Smooth muscle cell (in vitro differentiated cells): Measurements from ENCODE around the gene CR2. TPM values are rescaled to one million over a fixed set of nuclear protein-coding genes. Genes with fewer than 3 reads are reported as not detected.

Experiments used
- DNase-seq: peaks from one replicate; lab custom pipeline; 2025; ENCODE audit not compliant: unreplicated experiment; lab: John Stamatoyannopoulos, UW
- H2AFZ ChIP-seq: fragments of 200-600 bp; sonication (generic); 2 replicates; pipeline ENCODE4 v1.6.0; 2016; ENCODE audit warnings: antibody characterized with exemption, low read depth, mild to moderate bottlenecking
- H3F3A ChIP-seq: fragments of 200-600 bp; sonication (generic); 2 replicates; pipeline ENCODE4 v1.6.0; 2017; ENCODE audit warnings: antibody characterized with exemption, low read depth
- H3K27ac ChIP-seq: fragments of 200-600 bp; sonication (generic); 2 replicates; pipeline ENCODE4 v1.5.1; 2016; ENCODE audit warnings: low read depth, mild to moderate bottlenecking
- H3K27me3 ChIP-seq: fragments of 200-600 bp; sonication (generic); 2 replicates; pipeline ENCODE4 v1.6.1; 2016; ENCODE audit warnings: low read depth, mild to moderate bottlenecking
- H3K36me3 ChIP-seq: fragments of 200-600 bp; sonication (generic); 2 replicates; pipeline ENCODE4 v1.5.1; 2016; ENCODE audit warnings: low read depth
- H3K4me1 ChIP-seq: fragments of 200-600 bp; sonication (generic); 2 replicates; pipeline ENCODE4 v1.5.1; 2016; ENCODE audit warnings: low read depth
- H3K4me2 ChIP-seq: fragments of 200-600 bp; sonication (generic); 2 replicates; pipeline ENCODE4 v1.6.0; 2016; ENCODE audit warnings: mild to moderate bottlenecking
- H3K4me3 ChIP-seq: fragments of 200-600 bp; sonication (generic); 2 replicates; pipeline ENCODE4 v1.5.1; 2016; ENCODE audit warnings: mild to moderate bottlenecking
- H3K79me2 ChIP-seq: fragments of 200-600 bp; sonication (generic); 2 replicates; pipeline ENCODE4 v1.6.0; 2016; ENCODE audit warnings: low read depth, mild to moderate bottlenecking
- H3K9ac ChIP-seq: fragments of 200-600 bp; sonication (generic); 2 replicates; pipeline ENCODE4 v1.6.0; 2016; ENCODE audit warnings: low read depth
- H3K9me3 ChIP-seq: fragments of 200-600 bp; sonication (generic); replicated peaks from 2 replicates; pipeline ENCODE4 v1.5.1; 2016; ENCODE audit warnings: low read depth
- H4K20me1 ChIP-seq: fragments of 200-600 bp; sonication (generic); 2 replicates; pipeline ENCODE4 v1.6.0; 2016; ENCODE audit warnings: low read depth
- WGBS: methylation state at CpG from one replicate; pipeline ENCODE4 v1.1.7; 2016; ENCODE audit warnings: low lambda C conversion rate; 5-methylcytosine and 5-hydroxymethylcytosine counted together
- polyA plus RNA-seq: library from polyadenylated mRNA; unstranded; fragments of >200 nt; fragmentation: Nextera tagmentation; extraction: Ambion mirVana; gene quantifications from 2 replicates; pipeline ENCODE4 v1.2.1, GENCODE V29; 2016
- total RNA-seq: library from RNA; depleted of rRNA; stranded (reverse); fragments of >200 nt; gene quantifications from 2 replicates; pipeline ENCODE4 v1.2.3, GENCODE V29; 2014
- TF ChIP-seq, protein P1 (sequence below): fragments of 200-600 bp; sonication (generic); IDR thresholded peaks from 2 replicates; pipeline ENCODE4 v1.5.1; 2017; ENCODE audit warnings: borderline replicate concordance, mild to moderate bottlenecking, antibody characterized with exemption; ENCODE audit not compliant: insufficient read depth, poor library complexity, severe bottlenecking

CR2 gene
- total and polyA plus RNA-seq, 2 experiments from 2014 or later = not detected

DNA sequence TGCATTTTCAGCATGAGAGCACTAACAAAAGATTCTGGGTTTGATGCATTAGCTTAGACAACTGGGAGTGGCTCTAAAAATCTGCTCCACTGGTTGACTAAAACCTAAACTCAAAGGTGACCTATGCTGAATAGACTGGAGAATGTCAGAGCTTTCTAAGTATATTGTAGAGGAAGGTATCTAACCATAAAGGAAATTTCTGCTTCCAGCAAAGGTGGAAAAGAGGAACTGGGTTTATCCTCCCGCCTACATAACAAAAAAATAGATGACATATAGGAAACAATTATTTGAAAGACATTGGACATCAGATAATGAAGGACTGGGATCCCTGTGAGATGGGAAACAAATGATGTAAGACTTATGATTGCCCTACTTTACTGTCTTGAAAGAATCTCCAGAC lies 35.8 kb upstream of the CR2 start:
- no peak overlapping the region for H3K4me2 ChIP-seq
- no peak overlapping the region for H3K27ac ChIP-seq
- TF ChIP-seq, protein P1, sequence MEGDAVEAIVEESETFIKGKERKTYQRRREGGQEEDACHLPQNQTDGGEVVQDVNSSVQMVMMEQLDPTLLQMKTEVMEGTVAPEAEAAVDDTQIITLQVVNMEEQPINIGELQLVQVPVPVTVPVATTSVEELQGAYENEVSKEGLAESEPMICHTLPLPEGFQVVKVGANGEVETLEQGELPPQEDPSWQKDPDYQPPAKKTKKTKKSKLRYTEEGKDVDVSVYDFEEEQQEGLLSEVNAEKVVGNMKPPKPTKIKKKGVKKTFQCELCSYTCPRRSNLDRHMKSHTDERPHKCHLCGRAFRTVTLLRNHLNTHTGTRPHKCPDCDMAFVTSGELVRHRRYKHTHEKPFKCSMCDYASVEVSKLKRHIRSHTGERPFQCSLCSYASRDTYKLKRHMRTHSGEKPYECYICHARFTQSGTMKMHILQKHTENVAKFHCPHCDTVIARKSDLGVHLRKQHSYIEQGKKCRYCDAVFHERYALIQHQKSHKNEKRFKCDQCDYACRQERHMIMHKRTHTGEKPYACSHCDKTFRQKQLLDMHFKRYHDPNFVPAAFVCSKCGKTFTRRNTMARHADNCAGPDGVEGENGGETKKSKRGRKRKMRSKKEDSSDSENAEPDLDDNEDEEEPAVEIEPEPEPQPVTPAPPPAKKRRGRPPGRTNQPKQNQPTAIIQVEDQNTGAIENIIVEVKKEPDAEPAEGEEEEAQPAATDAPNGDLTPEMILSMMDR = no peak
- no peaks in the 10 kb centered on the region for H3F3A ChIP-seq
- no peaks in the 10 kb centered on the region for H4K20me1 ChIP-seq
- H3K4me1 ChIP-seq = no peaks in the 10 kb centered on the region
- H3K9me3 ChIP-seq = no peaks in the 10 kb centered on the region
- H3K27me3 ChIP-seq = peaks cover 19% of the 10 kb centered on the region
- no peaks in the 10 kb centered on the region for H3K36me3 ChIP-seq
- H3K79me2 ChIP-seq = no peaks in the 10 kb centered on the region
- 86% methylated on average over 1 of the region's 1 CpG for WGBS
- no peak overlapping the region for H2AFZ ChIP-seq
- no peak overlapping the region for H3K4me3 ChIP-seq
- DNase-seq = no peak
- no peak overlapping the region for H3K9ac ChIP-seq

DNA sequence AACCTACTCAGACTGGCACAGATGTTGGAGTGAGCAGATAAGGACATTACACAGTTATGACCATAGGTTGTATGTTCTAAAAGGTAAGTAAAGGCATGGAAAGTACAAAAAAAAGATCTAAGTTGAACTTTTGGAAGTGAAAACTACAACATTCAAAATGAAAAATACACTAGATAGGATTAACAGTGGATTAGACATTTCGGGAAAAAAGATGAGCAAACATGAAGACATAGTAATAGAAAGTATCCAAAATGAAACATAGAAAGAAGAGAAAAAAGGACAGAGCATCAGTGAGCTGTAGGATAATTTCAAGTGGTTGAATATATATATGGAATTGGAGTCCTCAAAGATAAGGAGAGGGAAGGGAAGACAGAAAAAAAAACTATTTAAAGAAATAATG lies 34.0 kb upstream of the CR2 start:
- no peak overlapping the region for H2AFZ ChIP-seq

GRCh38 chr1:207421078-207421477 lies 33.0 kb upstream of the CR2 start:
- H3K9ac ChIP-seq = no peak overlapping the region
- H3K79me2 ChIP-seq = no peaks in the 10 kb centered on the region
- no peak overlapping the region for H3K27ac ChIP-seq
- WGBS = 94% methylated on average over 9 of the region's 9 CpGs
- no peak overlapping the region for H3K4me2 ChIP-seq
- peaks cover 28% of the 10 kb centered on the region for H3K27me3 ChIP-seq
- no peaks in the 10 kb centered on the region for H3K36me3 ChIP-seq
- no peaks in the 10 kb centered on the region for H3F3A ChIP-seq
- no peaks in the 10 kb centered on the region for H4K20me1 ChIP-seq
- no peak overlapping the region for H3K4me3 ChIP-seq
- no peaks in the 10 kb centered on the region for H3K9me3 ChIP-seq
- H2AFZ ChIP-seq = no peak overlapping the region
- H3K4me1 ChIP-seq = no peaks in the 10 kb centered on the region
- TF ChIP-seq, protein P1 = no peak
- DNase-seq = no peak

More for the DNA sequence above, 34.0 kb upstream of the CR2 start:
- Histone ChIP-seq H3K9ac (no peak overlapping the region), H3F3A (no peaks in the 10 kb centered on the region), H3K4me1 (no peaks in the 10 kb centered on the region), H3K79me2 (no peaks in the 10 kb centered on the region), H3K27ac (no peak overlapping the region), H4K20me1 (no peaks in the 10 kb centered on the region), H3K9me3 (no peaks in the 10 kb centered on the region), H3K4me2 (no peak overlapping the region), H3K4me3 (no peak overlapping the region), H3K27me3 (peaks cover 28% of the 10 kb centered on the region), H3K36me3 (no peaks in the 10 kb centered on the region)
- TF ChIP-seq, protein P1 = no peak
- DNase-seq = no peak
- 81% methylated on average over 1 of the region's 1 CpG for WGBS

- Histone ChIP-seq H3K36me3 (no peaks in the 10 kb centered on the region), H3K4me2 (no peak overlapping the region), H3K4me3 (no peak overlapping the region), H3F3A (no peaks in the 10 kb centered on the region), H2AFZ (no peak overlapping the region), H3K9ac (no peak overlapping the region), H4K20me1 (no peaks in the 10 kb centered on the region), H3K9me3 (no peaks in the 10 kb centered on the region), H3K27me3 (peaks cover 23% of the 10 kb centered on the region), H3K27ac (no peak overlapping the region), H3K79me2 (no peaks in the 10 kb centered on the region), H3K4me1 (no peaks in the 10 kb centered on the region)
- WGBS = 32% methylated on average over 28 of the region's 28 CpGs
- no peak for DNase-seq
- TF ChIP-seq, protein P1 = no peak
These were observed 30.4 kb upstream of the CR2 start for GRCh38 chr1:207423560-207424292.
